ENCODE results near the gene ZGRF1. TPM values are rescaled to one million over a fixed set of nuclear protein-coding genes. Genes with fewer than 3 reads are reported as not detected.

ZGRF1 gene
- total and polyA plus RNA-seq, 9 of the 15 experiments (the other 6 are each of a cell fraction or from before 2014, with no cell fraction given), result 8.8 to 35.2 (median 22.0) TPM

DNA sequence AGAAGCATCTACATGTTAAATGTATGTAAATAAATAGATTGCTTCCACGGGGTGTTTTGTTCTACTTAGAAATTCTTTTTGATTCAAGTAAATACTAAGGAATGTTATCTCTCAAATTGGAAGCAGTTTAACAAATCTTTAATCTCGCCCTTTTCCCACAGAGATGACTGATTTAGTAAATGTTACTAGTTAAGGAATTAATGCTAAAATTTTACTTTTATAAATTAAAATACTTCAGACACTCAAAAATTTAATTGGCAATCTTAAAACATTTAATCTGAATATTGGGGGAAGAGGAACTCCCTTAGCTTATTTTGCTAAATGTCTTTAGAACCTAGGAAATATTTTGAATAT, 12.3 kb upstream of the ZGRF1 start:
- Histone ChIP-seq H3K4me1 (replicated peaks in 1 of 2; ENCODE audit: control insufficient read depth in 2 of 2, insufficient read depth in 2 of 2, low read length in 2 of 2) (no peaks in the 10 kb centered on the region), H3K27me3 (ENCODE audit: control insufficient read depth in 2 of 2, insufficient read depth in 2 of 2, low read length in 2 of 2) (no peaks in the 10 kb centered on the region), H3K27ac (ENCODE audit: extremely low read depth, low read depth, low read length) (no peak overlapping the region), H3K4me2 (ENCODE audit: insufficient read depth, low read length) (no peak overlapping the region), H3K36me3 (ENCODE audit: control insufficient read depth, insufficient read depth, low read length) (peaks cover 69% of the 10 kb centered on the region), H3K79me2 (ENCODE audit: control insufficient read depth, insufficient read depth, low read length) (no peaks in the 10 kb centered on the region), H4K20me1 (replicated peaks; ENCODE audit: control insufficient read depth, insufficient read depth, low read length) (no peaks in the 10 kb centered on the region), H2AFZ (ENCODE audit: low read depth, low read length) (no peak overlapping the region), H3K9me3 (replicated peaks; ENCODE audit: control insufficient read depth, insufficient read depth, low read depth, low read length) (no peaks in the 10 kb centered on the region), H3K9ac (ENCODE audit: insufficient read depth in 1 of 2, low read depth in 2 of 2, low read length in 2 of 2) (no peak overlapping the region), H3K9me1 (ENCODE audit: control insufficient read depth, insufficient read depth, low read length) (no peaks in the 10 kb centered on the region), H3K4me3 (no peak overlapping the region)
- TF ChIP-seq IFI16 (CRISPR knock-in tag; IDR thresholded peaks at IDR 0.05), result no peak
- TF ChIP-seq, protein P1, sequence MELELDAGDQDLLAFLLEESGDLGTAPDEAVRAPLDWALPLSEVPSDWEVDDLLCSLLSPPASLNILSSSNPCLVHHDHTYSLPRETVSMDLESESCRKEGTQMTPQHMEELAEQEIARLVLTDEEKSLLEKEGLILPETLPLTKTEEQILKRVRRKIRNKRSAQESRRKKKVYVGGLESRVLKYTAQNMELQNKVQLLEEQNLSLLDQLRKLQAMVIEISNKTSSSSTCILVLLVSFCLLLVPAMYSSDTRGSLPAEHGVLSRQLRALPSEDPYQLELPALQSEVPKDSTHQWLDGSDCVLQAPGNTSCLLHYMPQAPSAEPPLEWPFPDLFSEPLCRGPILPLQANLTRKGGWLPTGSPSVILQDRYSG (tag; conservative IDR thresholded peaks at IDR 0.05; ENCODE audit: low read depth), result no peak
- TF ChIP-seq PCBP1 (IDR thresholded peaks at IDR 0.05; ENCODE audit: low read depth, low read length, poor library complexity, severe bottlenecking), result no peak
- TF ChIP-seq, protein P2, sequence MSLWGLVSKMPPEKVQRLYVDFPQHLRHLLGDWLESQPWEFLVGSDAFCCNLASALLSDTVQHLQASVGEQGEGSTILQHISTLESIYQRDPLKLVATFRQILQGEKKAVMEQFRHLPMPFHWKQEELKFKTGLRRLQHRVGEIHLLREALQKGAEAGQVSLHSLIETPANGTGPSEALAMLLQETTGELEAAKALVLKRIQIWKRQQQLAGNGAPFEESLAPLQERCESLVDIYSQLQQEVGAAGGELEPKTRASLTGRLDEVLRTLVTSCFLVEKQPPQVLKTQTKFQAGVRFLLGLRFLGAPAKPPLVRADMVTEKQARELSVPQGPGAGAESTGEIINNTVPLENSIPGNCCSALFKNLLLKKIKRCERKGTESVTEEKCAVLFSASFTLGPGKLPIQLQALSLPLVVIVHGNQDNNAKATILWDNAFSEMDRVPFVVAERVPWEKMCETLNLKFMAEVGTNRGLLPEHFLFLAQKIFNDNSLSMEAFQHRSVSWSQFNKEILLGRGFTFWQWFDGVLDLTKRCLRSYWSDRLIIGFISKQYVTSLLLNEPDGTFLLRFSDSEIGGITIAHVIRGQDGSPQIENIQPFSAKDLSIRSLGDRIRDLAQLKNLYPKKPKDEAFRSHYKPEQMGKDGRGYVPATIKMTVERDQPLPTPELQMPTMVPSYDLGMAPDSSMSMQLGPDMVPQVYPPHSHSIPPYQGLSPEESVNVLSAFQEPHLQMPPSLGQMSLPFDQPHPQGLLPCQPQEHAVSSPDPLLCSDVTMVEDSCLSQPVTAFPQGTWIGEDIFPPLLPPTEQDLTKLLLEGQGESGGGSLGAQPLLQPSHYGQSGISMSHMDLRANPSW (CRISPR knock-in tag; IDR thresholded peaks at IDR 0.05), result no peak
- no peak for TF ChIP-seq ZEB2 (IDR thresholded peaks at IDR 0.05)
- no peak for TF ChIP-seq BACH1 (tag; IDR thresholded peaks at IDR 0.05)
- TF ChIP-seq TEAD1 (CRISPR knock-in tag; IDR thresholded peaks at IDR 0.05), result no peak
- TF ChIP-seq ARNT (IDR thresholded peaks at IDR 0.05), result no peak
- no peak for TF ChIP-seq HMG20B (CRISPR knock-in tag; IDR thresholded peaks at IDR 0.05)
- TF ChIP-seq WHSC1 (IDR thresholded peaks at IDR 0.05; ENCODE audit: low read length), result no peak
- intact Hi-C loops (cut with micrococcal nuclease) (no loop called here), in situ Hi-C loops (cut with MboI) (no loop called here)
- no peak for DNase-seq (ENCODE audit: extremely low read depth in 1 of 4, low spot score in 3 of 4)
- BruUV-seq (replicated peaks), result no TSS peak
- 77% methylated on average over 2 of the region's 2 CpGs for WGBS (ENCODE audit: insufficient coverage, low coverage, missing lambda C conversion rate)
- POLR2A ChIA-PET, result interaction anchor here (0.6 kb wide), 1 partner anchor 141 kb away, joined by 3 read pairs; no protein-coding TSS in a partner anchor
- CTCF ChIA-PET (ENCODE audit: low intra/inter-chr PET ratio), result no interaction called here
- ATAC-seq, result no peak
- no peak for FAIRE-seq
